ENCODE data around the gene CDK14.

CDK14 gene

DNA sequence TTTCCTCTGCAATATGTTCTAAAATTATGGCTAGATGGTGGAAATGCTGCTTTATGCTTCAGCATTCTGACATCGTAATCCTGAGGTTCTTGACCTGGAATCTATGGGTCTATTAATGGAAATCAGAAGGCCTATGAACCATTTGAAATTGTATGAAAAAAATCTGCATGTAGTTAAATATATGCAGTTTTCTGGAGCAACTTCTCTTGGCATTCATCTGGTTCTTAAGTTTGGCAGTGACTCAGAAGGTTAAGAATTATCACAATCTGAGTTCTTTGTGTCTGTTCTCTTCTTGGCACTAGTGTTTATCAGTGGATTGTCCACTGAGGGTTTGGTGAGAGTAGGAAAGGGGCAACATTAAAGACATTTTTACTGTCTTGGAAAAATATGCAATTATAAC, 597.0 kb downstream of the CDK14 start:
- peak; percentile 42 for DNase-seq (ENCODE audit: low read depth, low spot score)

DNA sequence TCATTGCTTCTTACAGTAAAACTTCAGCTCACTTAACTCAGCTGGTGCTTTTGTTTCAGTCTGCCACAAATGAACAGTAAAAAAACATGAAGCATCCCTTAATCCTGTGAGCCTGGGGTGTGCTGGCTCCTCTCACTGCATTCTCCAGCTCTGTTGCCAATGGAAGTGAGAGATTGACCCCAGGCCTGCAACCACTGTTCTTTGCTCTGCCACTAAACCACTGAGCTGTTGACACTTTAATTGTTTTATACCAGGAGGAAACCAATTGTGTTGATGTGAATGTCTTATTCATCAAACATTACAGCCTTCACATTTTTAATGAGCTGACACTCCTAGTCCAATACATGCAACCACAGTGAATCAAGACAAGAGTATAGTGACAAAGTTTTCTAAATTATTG, 598.7 kb downstream of the CDK14 start:
- peak; percentile 68 for DNase-seq (ENCODE audit: low read depth, low spot score)

DNA sequence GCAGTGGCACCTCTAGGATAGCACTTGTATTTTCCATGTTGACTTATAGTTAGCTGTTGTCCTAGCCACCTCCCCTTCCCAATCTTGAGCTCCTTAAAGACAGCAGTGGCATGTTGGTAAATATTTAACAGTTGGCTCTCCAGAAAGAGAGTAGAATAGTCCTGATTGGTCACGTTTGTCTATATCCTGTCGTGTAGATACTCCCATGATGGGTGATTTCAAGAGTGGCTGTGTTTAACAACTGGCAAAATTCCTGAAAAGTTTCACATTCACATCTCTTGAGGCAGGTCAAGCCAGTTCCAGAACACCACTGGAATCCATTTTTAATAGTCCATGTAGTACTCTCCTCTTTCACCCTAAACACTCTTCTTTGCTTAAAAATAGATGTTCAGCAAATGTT, 599.9 kb downstream of the CDK14 start:
- no peak for DNase-seq (ENCODE audit: low read depth, low spot score)

DNA sequence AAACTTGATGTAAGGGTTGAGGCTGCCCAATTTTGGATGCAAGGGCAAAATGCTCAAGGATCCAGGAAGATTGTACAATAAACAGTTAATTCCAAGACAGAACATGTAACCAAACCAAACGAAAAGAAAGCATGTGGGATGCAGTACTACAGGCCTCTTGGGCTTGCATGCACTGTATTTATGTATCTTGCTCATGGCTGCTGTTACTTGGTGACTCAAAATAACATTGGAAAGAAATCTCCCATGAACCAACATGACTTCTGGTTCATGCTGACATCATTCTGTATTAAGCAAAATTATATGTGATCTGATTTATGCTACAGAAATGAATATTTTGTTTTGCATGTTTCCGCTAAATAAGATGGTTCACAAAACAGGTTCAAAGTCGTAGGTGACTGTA, 602.2 kb downstream of the CDK14 start:
- DNase-seq (ENCODE audit: low read depth, low spot score): no peak

DNA sequence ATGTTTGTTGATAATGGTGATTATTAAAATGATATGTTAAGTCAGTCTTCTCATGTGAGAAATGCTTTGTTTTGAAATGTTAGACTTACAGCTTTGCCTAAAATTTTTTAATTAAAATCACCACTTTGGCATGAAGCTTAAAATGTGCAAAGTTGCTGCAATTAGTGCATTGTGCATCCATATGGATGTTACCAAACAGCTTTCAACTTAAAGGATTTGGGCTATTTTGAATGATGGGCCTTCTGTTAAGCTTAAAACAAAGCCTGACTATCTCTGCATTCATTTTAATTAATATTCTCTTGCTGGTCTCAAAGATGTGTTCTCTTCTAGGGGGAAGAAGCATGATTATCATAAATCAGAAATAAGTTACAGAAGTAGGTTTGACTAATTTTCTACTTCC, 603.5 kb downstream of the CDK14 start:
- DNase-seq (ENCODE audit: low read depth, low spot score): no peak

DNA sequence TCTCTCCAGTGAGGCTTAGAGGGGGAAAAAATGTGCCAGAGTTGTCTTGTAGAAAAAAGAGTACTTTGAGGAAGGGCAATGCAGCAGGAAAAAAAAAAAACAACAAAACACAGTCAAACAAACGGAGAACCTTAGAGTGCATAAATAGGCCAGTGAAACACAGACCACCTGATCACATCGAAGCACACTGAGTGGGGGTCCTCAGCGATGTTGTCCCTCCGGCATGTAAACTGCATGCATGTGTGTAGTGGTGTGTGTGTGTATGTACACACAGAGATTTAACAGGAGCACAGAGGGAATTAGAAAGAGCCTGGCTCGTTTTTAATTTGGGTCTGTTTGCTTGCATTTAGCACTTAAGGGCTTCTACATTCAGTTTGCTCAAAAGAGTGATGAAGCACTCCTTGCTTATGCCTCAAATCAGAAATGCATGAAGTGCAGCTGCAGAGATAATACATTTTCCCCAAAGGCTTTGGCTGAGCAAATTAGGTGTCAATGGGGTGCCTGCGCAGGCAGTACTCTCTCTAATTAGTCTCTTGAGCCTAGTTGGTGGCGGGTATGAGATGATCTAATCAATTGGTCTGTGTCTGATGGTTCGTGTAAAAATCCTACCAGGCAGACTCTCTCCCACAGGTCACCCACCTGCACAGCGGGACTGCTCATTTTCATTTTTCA, 605.5 kb downstream of the CDK14 start:
- no peak for DNase-seq (ENCODE audit: low read depth, low spot score)

DNA sequence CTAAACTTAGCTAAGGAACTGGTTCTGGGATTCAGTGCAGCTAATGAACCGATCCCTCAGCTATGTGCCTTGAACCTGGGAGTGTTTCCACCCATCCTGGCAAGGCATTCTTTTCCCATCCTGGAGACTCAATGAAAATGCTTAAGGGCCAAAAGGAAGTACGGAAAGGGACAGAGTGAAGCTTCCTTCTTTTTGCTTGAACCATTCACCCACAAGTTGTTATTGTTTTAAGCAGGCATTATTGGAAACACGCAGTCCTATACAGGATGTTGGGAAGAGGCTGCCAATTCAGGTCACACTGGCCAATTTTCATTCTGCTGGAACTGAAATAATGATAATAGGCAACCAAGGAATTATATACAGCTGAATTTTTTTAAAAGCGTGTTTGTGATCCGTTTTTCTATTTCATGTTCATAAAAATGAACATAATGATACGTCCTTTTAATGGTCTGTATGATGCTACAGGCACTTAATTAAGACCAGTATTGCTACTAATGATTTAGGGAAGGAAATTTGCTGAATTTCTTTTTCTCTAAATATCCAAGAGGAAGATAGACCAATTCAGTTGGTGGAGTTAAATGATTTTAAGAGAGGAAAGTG, 610.3 kb downstream of the CDK14 start:
- DNase-seq (ENCODE audit: low read depth, low spot score): no peak

DNA sequence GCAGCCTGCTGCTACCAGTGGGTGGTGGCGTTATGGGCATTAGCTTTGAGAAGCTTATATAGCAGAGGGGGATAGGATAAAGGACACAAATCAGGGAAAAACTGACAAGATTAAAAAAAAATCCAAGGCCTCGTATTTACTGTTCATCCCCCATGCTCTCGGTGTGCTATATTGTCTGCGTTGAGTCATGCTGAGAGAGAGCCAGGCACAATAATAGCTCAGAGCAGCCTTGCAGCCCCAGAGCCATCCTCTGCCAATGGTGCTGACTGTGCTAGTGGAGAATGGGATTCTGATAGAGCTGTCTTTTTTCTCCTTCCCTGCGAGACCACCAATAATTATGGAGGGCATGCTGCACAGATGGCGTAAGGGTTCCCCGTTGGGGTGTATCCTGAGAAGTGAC, 616.5 kb downstream of the CDK14 start:
- DNase-seq (ENCODE audit: low read depth, low spot score): peak; percentile 65

DNA sequence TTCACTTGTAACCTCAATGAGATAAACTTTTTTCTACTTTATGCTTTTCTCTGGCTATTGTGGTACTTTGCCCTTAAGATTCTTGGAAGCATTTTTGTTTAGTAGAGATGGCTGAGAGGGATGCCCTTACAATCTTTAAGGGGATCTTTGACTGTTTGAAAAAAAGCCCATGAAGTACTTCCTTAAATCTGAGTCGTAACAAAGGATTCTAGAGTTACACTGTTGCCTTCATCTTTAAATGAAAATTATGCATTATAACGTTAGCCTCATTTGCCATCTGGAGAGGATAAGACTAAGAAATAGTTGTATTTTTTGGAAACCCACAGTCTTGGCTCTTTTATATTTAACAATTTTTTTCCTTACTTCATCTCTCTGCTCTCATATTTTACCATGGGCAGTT, 630.3 kb downstream of the CDK14 start:
- DNase-seq (ENCODE audit: low read depth, low spot score): no peak

DNA sequence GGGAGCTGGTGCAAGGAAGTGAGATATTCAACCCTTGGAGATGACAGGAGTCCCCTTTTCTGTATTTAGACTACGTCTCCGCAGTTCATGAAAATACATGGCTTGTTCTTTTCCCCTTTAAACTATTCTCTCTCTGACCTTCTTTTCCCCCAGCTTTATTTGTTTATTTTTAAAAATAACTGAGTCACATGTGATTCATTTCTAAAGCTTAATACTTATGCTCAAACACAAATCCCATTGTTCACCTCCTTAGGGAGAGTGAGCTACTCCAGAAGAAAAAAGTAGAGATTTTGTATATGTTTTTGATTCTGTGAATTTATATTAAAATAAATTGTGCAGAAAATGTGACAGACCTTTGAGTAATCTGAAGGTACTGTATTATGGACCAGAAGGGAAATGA, 632.2 kb downstream of the CDK14 start:
- no peak for DNase-seq (ENCODE audit: low read depth, low spot score)

DNA sequence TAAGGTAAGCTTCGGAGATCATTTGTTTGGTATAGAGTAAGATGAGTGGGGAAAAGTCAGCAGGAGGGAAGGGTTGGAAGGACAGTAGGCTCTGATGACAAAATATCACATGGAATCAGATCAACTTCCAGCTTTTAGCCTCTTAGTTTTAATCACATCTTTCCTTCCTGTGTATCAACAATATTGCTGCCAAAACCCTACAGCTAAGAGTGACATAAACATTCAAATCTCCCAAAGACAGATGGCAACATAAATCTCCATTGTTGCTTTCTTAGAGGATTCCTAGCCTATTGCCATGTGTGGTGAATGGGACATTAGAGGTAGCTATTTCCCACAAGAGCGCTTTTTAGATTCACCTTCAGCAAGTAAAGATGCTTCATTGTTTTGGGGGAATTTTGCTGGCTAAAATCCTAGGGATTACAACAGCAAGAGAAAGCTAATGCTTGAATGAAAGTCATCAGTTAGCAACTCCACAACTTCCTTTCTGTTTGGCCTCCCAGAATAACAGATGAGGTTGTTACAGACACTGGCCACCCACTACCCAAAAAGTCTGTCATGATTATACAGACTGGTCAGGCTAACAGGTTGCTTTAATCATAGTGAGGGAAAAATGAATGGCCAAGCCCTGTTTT, 632.9 kb downstream of the CDK14 start:
- peak; percentile 7 for DNase-seq (ENCODE audit: low read depth, low spot score)

DNA sequence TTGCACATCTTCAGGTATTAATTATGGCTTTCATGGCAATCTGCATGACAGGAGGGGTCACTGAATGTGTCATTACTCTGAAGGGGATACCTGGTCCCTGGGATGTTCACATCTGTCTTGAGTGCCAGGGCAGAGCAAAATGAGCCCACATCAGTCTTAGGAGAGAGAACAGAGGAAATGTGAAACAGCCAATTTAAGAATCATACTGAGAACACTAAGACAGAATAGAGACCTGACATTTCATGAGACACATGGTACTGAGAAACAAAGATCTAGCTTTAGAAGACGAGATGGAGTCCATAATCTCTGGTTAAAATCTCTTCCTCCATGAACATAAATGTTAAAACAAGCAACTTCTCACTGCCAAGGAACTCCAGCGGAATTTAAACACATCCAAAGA, 634.0 kb downstream of the CDK14 start:
- no peak for DNase-seq (ENCODE audit: low read depth, low spot score)

DNA sequence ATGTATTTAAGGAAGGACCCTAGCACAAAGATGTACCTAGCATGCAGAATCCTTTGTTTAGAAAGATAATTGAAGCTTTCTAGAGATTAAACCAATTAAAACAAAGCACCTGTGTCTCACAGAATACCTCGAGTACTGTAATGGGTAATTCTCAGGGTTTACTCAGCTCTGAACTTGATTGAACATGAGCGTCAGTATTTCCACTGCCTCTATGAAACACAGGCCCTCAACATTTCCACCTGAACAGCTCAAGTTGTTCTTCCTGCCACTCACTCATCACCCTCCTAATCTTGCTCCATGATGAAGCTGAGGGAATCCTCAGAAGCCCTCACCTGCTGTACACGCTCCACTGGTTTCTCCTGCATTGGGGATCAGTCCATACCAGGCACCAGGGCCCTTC, 634.4 kb downstream of the CDK14 start:
- no peak for DNase-seq (ENCODE audit: low read depth, low spot score)

DNA sequence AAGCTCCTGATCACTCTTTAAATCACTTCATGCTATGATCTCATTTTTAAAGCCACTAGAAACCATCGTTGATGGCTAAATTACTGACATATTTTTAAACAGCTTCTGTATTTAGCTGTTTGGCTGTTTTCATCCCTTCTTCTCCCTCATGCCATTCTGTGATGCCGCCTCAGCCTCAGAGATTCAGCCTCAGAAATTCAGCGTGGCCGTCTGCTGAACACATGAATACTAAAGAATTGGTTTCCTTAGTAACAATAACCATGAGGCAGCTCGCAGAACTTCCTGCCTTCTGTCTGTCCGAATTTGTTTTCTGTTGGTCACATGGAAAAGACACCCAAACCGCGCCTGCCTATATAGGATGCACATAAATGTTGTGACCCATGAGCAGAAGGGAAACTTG, 637.1 kb downstream of the CDK14 start:
- DNase-seq (ENCODE audit: low read depth, low spot score): peak; percentile 35

DNA sequence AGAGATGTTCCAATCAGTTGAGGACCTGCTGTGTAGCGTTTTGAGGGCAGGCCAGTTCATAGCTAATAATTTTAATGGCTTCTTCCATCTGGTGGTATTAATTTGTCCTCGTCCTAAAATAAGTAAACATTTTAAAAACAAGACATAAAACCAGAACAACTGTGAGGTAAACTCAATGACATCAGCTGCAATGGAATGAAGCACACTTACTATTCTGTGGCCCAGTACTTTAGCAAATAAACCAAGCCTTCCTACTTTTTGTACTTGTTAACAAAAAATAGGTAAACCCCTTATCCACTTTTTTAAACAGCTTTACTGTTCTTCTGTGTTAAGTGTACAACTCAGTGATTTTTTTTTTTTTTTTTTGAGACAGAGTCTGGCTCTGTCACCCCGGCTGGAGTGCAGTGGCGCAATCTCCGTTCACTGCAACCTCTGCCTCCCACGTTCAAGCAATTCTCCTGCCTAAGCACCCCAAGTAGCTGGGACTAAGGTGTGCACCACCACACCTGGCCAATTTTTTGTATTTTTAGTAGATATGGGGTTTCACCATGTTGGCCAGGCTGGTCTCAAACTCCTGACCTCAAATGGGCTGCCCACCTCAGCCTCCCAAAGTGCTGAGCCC, 639.2 kb downstream of the CDK14 start:
- DNase-seq (ENCODE audit: low read depth, low spot score): peak; percentile 8

DNA sequence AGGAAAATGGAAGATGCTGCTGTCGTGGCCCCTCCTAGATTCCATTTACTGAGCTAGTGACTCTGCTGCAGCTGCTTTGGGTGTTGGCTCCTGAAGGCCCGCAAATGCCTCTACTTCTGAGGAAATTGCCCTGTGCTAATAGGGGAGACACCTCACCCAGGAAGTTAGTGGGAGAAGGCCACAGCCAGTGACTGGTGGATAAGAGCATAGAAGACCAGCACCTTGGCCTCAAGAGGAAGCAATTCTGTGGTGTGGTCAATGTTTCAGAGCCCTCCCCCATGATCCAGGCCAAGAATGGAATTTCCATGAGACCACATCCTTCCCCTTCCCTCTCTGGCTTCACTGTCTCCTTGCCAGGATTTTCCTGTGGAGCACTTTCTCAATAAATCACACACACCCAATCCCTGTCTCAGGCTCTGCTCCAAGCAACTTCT, 643.1 kb downstream of the CDK14 start:
- peak; percentile 75 for DNase-seq (ENCODE audit: low read depth, low spot score)

DNA sequence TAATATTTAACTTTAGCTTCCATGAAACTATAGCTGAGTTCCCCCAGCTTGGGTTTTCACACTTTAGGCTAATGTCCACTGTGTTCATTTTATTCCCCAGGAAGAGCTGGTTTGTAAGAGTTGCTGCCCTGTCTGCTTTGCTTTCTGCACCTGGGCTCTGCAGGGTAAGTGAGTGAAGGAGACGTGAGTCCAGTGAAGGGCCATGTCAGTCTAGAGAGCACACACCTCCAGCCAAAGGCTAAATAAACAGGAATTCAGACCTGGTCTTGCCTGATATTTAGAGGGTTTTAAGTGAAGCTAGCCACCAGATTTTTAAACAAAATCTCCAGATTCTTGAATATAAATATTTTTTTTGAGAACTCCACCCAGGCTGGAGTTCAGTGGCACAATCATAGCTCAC, 643.7 kb downstream of the CDK14 start:
- DNase-seq (ENCODE audit: low read depth, low spot score): no peak

DNA sequence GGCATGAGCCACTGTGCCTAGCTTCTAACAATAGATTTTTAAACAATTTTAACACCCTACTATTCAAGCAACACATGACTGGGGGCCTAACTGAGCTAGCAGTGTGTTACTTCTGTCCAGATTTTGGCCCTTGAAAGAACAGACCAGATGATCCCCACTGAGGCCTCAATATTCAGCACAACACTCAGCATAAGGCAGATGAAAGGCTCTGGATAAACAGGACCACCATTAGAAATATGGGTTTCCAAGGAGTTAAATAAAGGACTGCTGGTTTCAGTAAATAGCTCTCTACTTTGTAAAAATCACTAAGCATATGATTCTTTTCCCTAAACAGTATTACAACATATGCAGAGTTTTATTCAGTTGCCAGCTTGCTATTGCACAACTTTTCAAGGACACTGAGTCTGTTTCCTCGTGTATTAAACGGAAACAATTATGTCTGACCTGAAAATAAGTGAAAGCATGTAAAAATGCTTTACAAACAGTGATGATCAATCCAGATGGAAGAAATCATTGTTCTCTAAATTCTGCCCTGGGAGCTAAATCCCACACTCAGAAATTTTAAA, 644.3 kb downstream of the CDK14 start:
- DNase-seq (ENCODE audit: low read depth, low spot score): no peak

DNA sequence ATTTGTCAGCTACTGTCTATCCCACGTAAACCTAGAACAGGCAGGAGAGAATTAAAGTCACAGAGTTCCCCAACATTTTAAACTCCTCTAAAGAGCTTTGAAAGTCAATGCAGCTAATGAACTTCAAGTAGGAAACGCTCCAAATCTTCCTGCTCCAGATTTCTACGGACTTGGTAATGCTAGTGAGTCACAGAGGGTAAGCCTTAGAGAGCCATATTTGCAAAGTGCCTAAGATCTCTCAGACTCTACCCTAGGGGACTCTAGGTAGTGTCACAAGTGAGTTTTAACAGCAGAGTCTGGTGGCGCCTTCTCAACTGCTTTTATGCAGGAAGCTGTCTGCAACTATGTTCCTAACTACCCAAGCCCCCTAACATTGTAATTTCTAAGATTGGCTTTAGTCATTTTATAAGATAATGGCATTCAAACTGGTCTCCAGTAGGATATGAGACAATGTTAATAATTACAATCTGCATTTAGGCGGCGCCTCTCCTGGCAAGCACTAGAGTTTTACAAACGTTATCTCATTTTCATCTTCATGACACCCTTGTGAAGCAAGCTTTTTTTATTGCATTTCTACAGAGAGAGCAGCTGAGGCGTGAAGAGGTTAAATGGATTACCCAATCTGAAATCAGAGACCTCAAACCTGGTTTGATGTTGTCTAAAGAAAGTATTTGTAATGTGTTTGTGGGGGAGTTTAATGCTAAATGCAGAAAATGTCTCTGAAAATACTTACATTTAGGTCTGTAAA, 646.1 kb downstream of the CDK14 start:
- DNase-seq (ENCODE audit: low read depth, low spot score): peak; percentile 37

DNA sequence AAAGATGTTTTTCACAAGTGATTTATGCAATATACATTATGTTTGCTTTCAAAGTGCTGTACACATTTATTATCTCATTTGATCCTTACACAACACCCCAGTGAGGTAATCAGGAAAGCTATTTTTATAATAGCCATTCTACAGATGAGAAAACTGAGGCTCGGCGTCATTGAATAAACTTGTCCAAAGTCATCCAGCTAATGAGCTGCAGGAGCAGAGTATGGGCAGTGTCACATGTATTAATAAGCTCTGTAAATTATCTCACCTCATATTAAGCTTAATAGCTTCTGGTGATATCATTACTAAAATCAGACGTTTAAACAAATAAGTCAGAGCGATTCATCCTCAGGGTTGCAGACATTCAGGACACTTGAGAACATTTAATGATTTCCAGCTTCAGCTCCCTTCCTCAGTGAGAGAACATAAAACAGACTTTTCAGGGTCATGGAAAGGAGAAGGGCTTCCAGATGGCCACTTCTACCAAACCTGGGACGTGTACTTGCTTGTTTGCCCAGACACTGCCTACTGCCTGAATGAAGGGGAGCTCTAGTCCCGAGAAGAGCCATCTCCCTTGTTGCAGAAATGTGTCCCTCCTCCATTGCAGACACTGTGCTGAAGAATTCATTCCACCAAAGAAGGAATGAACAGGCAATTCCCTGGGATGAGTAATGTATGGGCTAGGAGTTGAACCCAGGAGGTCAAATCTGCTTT, 647.6 kb downstream of the CDK14 start:
- no peak for DNase-seq (ENCODE audit: low read depth, low spot score)

DNA sequence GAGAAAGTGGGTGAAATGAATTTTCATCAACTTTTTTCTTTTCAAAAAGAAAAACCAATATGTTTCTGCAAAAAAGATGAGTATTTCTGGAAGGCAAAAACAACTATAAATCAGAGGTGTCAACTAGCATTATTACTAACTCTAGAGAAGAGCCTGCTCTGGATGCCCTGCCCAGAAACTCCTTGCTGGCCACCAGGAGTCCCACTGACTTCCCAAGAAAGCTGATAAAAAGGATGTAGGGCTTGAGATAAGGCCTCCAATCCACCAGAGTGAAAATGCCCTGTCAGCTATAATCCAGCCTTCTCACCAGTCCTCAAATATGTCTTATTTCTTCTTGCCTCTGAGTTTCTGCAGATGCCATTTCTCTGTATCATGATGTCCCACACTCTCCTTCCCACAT, 651.4 kb downstream of the CDK14 start:
- DNase-seq (ENCODE audit: low read depth, low spot score): no peak
